Heart right ventricle (tissue), 16 donors: Measurements from ENCODE around the gene CDK1. TPM values are rescaled to one million over a fixed set of nuclear protein-coding genes. Genes with fewer than 3 reads are reported as not detected.

Source experiments
- ATAC-seq, 8 donors: fragments of 200-7000 bp; cut with Tn5 transposase; one replicate each; pipeline ENCODE4 v1.9.1; 2020; ENCODE audit warnings: mild to moderate bottlenecking in 8 of 8, moderate library complexity in 8 of 8, moderate number of reproducible peaks in 1 of 8
- DNase-seq, 2 donors: peaks; one replicate each; pipeline ENCODE4 v3.0.0-alpha.2; 2020
- H3K27ac ChIP-seq, 10 donors: fragments of 200-600 bp; sonication (generic) in 2 of 10; one replicate each; pipeline versions ENCODE4 v1.5.0 to v1.8.0; 2020 to 2022; ENCODE audit warnings: mild to moderate bottlenecking in 3 of 10
- H3K27me3 ChIP-seq, 7 donors: fragments of 200-600 bp; one replicate each; pipeline ENCODE4 v1.8.0; 2021 to 2022; ENCODE audit warnings: mild to moderate bottlenecking in 2 of 7
- H3K36me3 ChIP-seq, 9 donors: fragments of 200-600 bp; sonication (generic) in 1 of 9; one replicate each; pipeline versions ENCODE4 v1.5.0 to v1.8.0; 2020 to 2022; ENCODE audit warnings: mild to moderate bottlenecking in 2 of 9
- H3K4me1 ChIP-seq, 9 donors: fragments of 200-600 bp; sonication (generic) in 1 of 9; one replicate each; pipeline versions ENCODE4 v1.5.0 to v1.8.0; 2020 to 2022; ENCODE audit warnings: mild to moderate bottlenecking in 4 of 9
- H3K4me3 ChIP-seq, 10 donors: fragments of 200-600 bp; sonication (generic) in 2 of 10; one replicate each; pipeline versions ENCODE4 v1.5.0 to v1.8.0; 2020 to 2022; ENCODE audit warnings: mild to moderate bottlenecking in 7 of 10, moderate library complexity in 2 of 10
- H3K9me3 ChIP-seq, 11 donors: fragments of 200-600 bp in 10 of 11; sonication (generic) in 2 of 11; one replicate each; pipeline versions ENCODE4 v1.5.0 to v1.8.0; 2013 to 2022; ENCODE audit warnings: mild to moderate bottlenecking in 2 of 11, control low read depth in 1 of 11, moderate library complexity in 1 of 11
- WGBS, 2 donors: extraction: QIAGEN DNeasy Blood & Tissue Kit; methylation state at CpG; one replicate each; pipeline ENCODE4 v1.1.7; 2013; ENCODE audit warnings: inconsistent platforms in 1 of 2; 5-methylcytosine and 5-hydroxymethylcytosine counted together
- intact Hi-C, 10 donors: fragments of 100-400 bp; cut with DNase I; formaldehyde crosslinking; loops; one replicate each; pipeline versions ENCODE4 v1.11.1 to v1.14.2; 2022
- polyA plus RNA-seq, 2 donors: library from polyadenylated mRNA; stranded (reverse); fragments of 200-250 nt; gene quantifications; one replicate each; pipeline ENCODE4 v1.2.3, GENCODE V29; 2013
- total RNA-seq, 10 donors: library from RNA; stranded (reverse); fragmentation: NEBNext Ultra II Directional in 3 of 10; extraction: Animal tissue kit (Norgen Biotek cat#: 25700) in 3 of 10; gene quantifications; one replicate each; pipeline versions ENCODE4 v1.2.1 to v1.2.4, GENCODE V29; 2021 to 2023
- TF ChIP-seq, protein P1 (sequence below), 9 donors: fragments of 200-600 bp; sonication (generic) in 2 of 9; IDR thresholded peaks; one replicate each; pipeline versions ENCODE4 v1.5.0 to v1.8.0; 2021 to 2022; ENCODE audit warnings: antibody characterized with exemption in 9 of 9, mild to moderate bottlenecking in 5 of 9, moderate library complexity in 1 of 9
- donor health status: Arrhythmogenic right ventricular cardiomyopathy.
- donor health status: ischemic (EF 13 %, LVEDD 7.1; RV severe dilation, severe dysfunction).
- donor health status: healthy with polysubstance abuse.
- donor health status: DM: no; HTN: yes; CAD: no.
- donor health status: DM: no; HTN: no; CAD: no.
- donor health status: ischemic (EF 25% LVEDD 6.9; RV normal size, moderate dysfunction).
- donor health status: ischemic (EF 25% LVEDD 5.7; RV mildly dilated, moderate dysfunction).
- donor health status: healthy.
- donor health status: DM: yes; HTN: yes; CAD: no.
- donor health status: Ischemic cardiomyopathy.
- donor health status: ischemic (EF 35%, LVEDD 5.7; RV mildly dilated, moderate dysfunction).
- donor health status: nonischemic (EF 11% LVEDD 7.7; RV severe dilation, severe dysfunction).
- donor health status: DM: yes; HTN: yes; CAD: no.
- donor health status: PGD.
- donor health status: ischemic (EF 29% LVEDD 5.4; RV normal size, mild dysfunction).
- donor health status: nonischemic (EF 23%, LVEDD 6.1; RV moderate dilation, normal function).

The CDK1 gene
- total and polyA plus RNA-seq, 12 donors, result 0.27 to 8.6 (median 1.0) TPM

DNA sequence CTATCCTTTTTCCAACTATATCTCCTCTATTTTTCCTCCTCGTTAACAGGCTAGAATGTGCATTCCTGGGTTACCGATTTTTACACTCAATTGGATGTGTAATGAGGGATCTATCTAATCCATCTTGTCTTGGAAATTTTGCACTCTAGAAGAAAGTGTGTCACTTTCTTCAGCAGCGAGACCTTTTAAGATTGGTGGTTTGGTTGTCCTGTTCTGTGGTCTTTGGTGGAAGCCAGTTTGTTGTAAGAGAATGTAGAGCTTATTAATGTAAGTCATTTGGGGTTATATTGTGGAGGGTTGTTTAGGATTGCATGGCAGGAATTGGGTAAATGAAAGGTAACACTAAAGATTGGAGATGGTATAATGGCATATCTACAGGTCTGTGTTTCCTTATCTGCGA is 16.7 kb downstream of the CDK1 start:
- no peak overlapping the region for H3K27ac ChIP-seq
- ATAC-seq (no peak), DNase-seq (no peak)
- H3K4me1 ChIP-seq, result no peaks in the 10 kb centered on the region
- H3K27me3 ChIP-seq, result no peaks in the 10 kb centered on the region
- no peak overlapping the region for H3K4me3 ChIP-seq
- H3K9me3 ChIP-seq, result no peaks in the 10 kb centered on the region
- TF ChIP-seq, protein P1, sequence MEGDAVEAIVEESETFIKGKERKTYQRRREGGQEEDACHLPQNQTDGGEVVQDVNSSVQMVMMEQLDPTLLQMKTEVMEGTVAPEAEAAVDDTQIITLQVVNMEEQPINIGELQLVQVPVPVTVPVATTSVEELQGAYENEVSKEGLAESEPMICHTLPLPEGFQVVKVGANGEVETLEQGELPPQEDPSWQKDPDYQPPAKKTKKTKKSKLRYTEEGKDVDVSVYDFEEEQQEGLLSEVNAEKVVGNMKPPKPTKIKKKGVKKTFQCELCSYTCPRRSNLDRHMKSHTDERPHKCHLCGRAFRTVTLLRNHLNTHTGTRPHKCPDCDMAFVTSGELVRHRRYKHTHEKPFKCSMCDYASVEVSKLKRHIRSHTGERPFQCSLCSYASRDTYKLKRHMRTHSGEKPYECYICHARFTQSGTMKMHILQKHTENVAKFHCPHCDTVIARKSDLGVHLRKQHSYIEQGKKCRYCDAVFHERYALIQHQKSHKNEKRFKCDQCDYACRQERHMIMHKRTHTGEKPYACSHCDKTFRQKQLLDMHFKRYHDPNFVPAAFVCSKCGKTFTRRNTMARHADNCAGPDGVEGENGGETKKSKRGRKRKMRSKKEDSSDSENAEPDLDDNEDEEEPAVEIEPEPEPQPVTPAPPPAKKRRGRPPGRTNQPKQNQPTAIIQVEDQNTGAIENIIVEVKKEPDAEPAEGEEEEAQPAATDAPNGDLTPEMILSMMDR (IDR thresholded peaks at IDR 0.05), result no peak
- H3K36me3 ChIP-seq, result peaks cover 0 to 28% (median 0%) of the 10 kb centered on the region in 9 donors
- intact Hi-C loops, result no loop called here
- WGBS, 2 donors, result 94% methylated on average over 4 of the region's 4 CpGs

- Histone ChIP-seq H3K9me3 (no peaks in the 10 kb centered on the region), H3K4me1 (no peaks in the 10 kb centered on the region), H3K36me3 (peaks cover 0 to 28% (median 0%) of the 10 kb centered on the region in 9 donors), H3K4me3 (no peak overlapping the region), H3K27me3 (no peaks in the 10 kb centered on the region), H3K27ac (no peak overlapping the region)
- TF ChIP-seq, protein P1 (IDR thresholded peaks at IDR 0.05), result no peak
- WGBS, 2 donors, result 83 to 84% methylated on average over 3 of the region's 3 CpGs
- no peak for DNase-seq
- intact Hi-C loops, result no loop called here
- peak in 1 of 8 donors; percentile 24 for ATAC-seq
These were observed 17.4 kb downstream of the CDK1 start for GRCh38 chr10:60795465-60796202.

- no peaks in the 10 kb centered on the region for H3K9me3 ChIP-seq
- H3K36me3 ChIP-seq, result peaks cover 0 to 28% (median 0%) of the 10 kb centered on the region in 9 donors
- no peaks in the 10 kb centered on the region for H3K27me3 ChIP-seq
- WGBS, 2 donors, result 98 to 100% methylated on average over 1 of the region's 1 CpG
- TF ChIP-seq, protein P1 (IDR thresholded peaks at IDR 0.05), result no peak
- no peak overlapping the region for H3K4me3 ChIP-seq
- H3K4me1 ChIP-seq, result peaks cover 0 to 4% (median 0%) of the 10 kb centered on the region in 9 donors
- DNase-seq, result no peak
- H3K27ac ChIP-seq, result no peak overlapping the region
- intact Hi-C loops, result no loop called here
- ATAC-seq, result no peak
These were observed 18.2 kb downstream of the CDK1 start for GRCh38 chr10:60796481-60796880.

GRCh38 chr10:60797200-60797599 is 18.9 kb downstream of the CDK1 start:
- no peak for DNase-seq
- no peaks in the 10 kb centered on the region for H3K27me3 ChIP-seq
- intact Hi-C loops, result no loop called here
- no peak overlapping the region for H3K4me3 ChIP-seq
- H3K9me3 ChIP-seq, result no peaks in the 10 kb centered on the region
- TF ChIP-seq, protein P1 (IDR thresholded peaks at IDR 0.05), result no peak
- peaks cover 0 to 8% (median 0%) of the 10 kb centered on the region in 9 donors for H3K4me1 ChIP-seq
- H3K27ac ChIP-seq, result no peak overlapping the region
- H3K36me3 ChIP-seq, result peaks cover 0 to 23% (median 0%) of the 10 kb centered on the region in 9 donors
- 73 to 75% methylated on average over 6 of the region's 6 CpGs for WGBS, 2 donors
- no peak for ATAC-seq
